OCI-LY3 (cell line): ENCODE data around the gene ATXN2L.

Experiments used
- CTCF ChIP-seq: fragments of 200-600, 300-600 bp; sonication (generic); IDR thresholded peaks from 2 replicates; pipeline ENCODE4 v1.5.1; 2014; ENCODE audit warnings: antibody characterized with exemption, low read length, low read depth
- EZH2phosphoT487 ChIP-seq: fragments of 200-600 bp; shearing (Covaris generic); IDR thresholded peaks from 2 replicates; pipeline ENCODE4 v1.6.1; 2018; ENCODE audit warnings: antibody characterized with exemption, mixed run types, low read depth

- TF ChIP-seq CTCF (no peak), EZH2phosphoT487 (no peak)
Measured at GRCh38 chr16:28826141-28826540, 3.3 kb downstream of the ATXN2L start.
